GM15510 (cell line): ENCODE results near the gene NIFK.
A peak's percentile ranks its signal among the peaks of the same experiment; 100 is the strongest.

Experiments used
- POLR2A ChIP-seq: IDR thresholded peaks from 3 replicates; pipeline ENCODE4 v1.6.1; 2011; ENCODE audit warnings: borderline replicate concordance; ENCODE audit not compliant: insufficient read length; ENCODE audit errors: extremely low read depth

NIFK gene

DNA sequence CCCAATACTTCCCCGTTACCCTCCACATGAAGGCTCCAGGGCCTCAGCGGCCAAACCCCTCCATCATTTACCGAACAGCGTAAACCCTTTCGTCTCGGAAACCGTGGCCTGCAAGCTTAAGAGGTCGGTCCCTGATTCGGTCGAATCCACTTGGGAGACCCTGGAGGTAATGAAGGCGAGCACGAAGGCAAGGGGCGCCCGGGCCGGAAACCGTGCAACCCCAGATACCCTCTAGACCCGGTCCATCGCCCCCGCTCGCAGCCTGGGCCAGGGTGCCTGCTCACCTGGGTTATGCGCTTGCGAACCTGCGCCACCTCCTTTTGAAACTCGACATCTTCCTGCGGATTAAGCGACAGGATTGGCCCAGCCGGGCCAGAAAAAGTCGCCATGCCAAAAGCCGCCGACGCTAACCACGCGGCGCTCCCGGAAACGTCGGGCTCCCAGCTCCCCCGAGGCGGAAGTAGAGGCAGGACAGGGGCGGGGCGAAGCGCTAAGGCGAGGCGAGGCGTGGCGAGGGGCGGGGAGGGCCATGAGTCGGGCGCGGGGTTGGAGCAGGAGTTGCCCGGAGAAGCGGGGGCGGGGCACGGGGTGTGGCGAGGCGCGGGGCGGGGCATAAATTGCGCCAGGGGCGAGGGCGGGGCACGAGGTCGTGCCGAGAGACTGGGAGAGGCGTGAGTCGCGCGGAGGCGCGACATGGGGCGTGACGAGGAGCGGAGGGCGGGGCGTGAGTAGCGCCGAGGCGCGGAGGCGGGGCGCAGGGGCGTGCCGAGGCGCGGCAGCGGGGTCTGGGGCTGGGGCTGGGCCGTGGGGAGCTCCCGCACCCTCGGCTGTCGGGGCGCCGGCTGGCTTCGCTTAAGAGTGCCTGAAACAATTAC lies at the start of gene NIFK:
Gene NIFK, minus strand, starts transcription at position 414 of the 875 bp plus-strand sequence. Its CDS starts 25 bp downstream, at position 389.
- peak; percentile 73 for TF ChIP-seq POLR2A

DNA sequence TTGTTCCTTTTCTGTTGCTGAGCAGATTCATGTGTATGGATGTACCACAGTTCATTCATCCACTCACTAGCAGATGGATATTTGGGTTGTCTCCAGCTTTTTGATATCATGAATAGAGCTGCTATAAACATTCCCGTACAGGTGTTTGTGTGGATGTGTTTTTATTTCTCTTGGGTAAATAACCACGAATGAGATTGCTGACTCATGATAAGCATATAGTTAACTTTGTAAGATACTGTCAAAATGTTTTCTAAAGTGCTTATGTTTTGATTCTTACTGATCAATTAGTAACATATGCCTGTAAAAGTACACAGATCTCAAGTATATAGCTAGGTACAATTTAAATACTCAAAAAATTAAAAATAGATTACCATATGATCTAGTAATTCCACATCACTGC lies 46.5 kb upstream of the NIFK start:
- no peak for TF ChIP-seq POLR2A

DNA sequence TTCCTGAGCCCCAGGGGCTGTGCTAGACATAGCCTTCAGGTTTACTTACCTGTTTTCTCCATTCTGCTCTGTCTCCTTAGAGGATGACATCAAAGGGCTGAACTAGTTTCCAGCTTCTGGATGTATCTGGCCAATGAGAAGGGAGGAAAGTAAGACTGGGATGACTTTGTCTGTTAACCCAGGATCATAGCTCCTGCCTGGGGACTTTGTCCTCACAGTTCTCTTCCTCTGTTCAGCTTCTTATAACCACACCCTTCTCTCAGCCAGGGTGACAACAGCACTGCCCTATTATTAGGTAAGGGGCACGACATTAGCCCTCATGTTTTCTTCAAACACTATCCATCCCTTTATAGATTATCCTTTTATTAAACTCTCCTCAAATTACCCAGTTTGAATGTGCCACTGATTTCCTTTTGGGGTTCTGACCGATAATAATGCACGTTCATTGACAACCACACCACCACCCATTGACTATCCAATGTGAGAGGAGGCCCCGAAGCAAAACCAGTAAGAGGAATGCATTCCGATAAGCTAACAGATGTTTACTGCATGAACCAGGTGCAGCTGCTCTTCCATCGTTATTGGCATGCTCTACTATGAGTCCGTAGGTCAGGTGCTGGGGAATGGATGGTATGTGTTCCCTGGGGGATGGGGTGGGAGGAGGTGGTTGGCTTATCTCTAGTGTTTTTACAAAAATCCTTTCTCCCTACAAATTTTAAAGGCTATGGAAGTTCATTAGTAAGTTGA lies 42.2 kb upstream of the NIFK start:
- no peak for TF ChIP-seq POLR2A

DNA sequence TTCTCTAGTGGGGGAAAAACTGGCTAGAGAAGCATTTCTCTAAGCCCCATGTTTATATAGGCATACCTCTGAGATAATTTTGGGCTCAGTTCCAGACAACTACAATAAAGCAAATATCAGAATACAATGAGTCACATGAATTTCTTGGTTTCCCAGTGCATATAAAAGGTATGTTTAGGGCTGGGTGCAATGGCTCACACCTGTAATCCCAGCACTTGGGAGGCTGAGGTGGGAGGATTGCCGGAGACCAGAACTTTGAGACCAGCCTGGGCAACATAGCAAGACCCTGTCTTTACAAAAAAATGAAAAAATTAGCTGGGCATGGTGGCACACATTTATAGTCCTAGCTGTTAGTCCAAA lies 41.0 kb upstream of the NIFK start:
- no peak for TF ChIP-seq POLR2A

DNA sequence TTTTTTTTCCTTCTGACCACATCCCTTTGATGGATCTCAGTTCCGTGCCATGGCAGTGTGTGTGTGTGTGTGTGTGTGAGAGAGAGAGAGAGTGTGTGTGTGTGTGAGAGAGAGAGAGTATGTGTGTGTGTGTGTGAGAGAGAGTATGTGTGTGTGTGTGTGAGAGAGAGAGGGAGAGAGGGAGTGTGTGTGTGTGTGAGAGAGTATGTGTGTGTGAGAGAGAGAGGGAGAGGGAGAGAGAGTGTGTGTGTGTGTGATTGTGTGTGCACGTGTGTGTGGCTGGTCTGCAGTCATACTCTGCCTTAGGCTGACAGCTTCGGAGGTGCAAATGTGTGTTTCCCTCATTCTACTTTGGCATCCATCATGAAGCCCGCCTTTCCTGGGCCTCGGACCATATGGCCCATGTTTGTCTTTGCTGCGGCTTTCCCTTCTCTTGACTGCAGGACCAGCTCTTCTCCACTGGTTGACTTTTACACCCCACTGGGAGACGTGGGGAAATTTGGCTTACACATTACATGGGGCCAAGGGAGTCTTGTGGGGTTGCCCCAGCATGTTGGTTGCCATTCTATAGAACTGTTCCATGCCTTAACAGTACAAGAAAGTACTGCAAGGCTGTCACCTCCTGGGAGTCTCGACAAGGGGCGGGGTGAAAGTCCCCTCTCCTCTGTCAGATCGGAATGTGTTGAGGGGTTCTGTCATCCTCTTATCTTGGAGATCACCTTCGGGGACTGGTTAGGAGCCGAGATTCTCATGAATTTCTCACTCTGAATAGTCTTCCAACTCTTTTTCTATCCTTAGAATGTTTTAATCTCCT lies 40.4 kb upstream of the NIFK start:
- no peak for TF ChIP-seq POLR2A

DNA sequence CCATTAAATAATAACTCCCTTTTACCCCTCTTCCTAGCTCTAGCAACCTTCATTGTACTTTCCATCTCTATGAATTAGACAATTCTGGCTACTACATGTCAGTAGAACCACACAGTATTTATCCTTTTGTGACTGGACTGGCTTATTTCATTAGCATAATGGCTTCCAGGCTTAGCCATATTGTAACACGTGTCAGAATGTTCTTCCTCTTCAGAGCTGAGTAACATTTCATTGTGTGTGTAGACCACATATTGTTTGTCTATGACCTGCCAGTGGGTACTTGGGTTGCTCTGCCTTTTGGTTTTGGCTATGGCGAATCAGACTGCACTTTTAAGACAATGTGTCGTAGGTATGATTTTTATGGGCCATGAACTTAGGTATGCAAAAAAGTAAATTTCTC lies 39.7 kb upstream of the NIFK start:
- TF ChIP-seq POLR2A, result no peak

DNA sequence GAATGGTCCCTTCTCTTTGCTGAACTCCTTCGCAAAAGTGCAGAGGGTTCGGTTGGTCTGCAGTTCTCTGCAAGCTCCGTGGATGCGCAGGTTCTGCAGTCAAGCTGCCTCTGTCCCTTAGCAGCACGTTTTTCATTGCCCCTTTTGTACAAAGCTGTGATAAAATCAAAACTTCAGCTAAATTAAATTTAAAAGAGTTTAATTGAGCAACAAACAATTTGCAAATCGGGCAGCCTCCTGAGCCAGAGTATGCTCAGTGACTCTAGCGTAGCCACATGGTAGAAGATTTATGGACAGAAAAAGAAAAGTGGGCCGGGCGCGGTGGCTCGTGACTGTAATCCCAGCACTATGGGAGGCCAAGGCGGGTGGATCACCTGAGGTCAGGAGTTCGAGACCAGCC lies 37.6 kb upstream of the NIFK start:
- no peak for TF ChIP-seq POLR2A

DNA sequence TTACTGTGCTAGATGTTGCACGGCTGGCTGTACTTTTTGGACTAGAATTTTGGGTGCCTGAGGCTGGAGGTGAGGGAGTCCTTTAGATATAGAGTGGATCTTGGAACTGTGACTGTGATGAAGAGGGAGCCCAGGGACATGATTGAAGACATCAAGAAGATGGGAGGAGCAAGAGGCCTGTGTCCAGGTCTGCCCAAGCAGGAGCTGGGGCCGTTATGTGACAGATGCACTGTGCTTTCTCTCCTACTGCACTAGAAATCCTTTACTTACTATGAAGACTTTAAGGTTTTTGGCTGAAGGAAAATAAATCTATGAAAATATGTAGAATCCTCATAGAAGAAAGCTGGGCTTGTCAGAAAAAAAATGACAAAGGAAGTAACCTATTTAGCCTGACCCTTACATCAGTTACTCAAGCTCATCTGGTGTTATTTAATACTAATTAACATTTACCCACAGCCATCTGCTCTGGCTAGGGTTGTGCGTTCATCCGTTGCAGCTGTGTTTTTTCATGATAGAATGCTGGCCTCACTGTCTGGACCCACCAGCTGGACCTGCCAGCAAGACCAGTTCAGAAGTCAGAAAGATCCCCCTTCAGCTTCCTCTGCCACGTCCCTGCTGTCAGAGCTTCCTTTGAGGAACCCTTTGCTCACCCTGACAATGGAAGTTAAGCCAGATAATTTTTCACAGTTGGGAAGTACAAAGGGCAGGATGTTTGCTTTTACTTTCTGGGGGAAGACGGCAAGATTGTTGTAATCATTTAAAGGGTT lies 35.5 kb upstream of the NIFK start:
- no peak for TF ChIP-seq POLR2A

DNA sequence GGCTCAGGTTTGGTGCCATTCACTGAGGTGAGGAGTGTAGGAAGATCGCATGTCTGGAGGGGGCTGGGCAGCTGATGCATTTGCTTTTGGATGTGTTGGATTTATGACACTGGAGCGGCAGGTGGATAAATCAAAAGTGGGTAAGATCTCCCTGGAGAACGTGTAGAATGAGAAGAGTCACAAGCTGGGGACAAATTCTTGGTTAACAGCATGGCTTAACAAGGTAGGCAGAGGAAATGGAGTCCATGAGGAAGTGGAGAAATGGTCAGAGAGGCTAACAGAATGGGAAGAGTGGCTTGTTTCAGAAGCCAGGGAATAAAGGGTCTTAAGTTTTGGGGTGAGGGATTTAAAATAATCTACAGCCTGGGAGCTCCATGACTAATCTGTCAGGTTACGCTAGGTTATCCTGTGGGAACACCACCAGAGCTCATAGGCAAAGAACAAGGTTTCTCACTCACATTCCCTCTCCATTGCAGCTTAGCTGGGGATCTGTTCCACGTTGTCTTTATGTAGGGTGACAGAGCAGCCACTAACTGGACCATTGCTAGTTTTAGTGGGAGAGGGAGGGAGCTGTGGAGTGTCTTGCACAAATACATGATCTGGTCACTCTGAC lies 31.6 kb upstream of the NIFK start:
- TF ChIP-seq POLR2A, result no peak

DNA sequence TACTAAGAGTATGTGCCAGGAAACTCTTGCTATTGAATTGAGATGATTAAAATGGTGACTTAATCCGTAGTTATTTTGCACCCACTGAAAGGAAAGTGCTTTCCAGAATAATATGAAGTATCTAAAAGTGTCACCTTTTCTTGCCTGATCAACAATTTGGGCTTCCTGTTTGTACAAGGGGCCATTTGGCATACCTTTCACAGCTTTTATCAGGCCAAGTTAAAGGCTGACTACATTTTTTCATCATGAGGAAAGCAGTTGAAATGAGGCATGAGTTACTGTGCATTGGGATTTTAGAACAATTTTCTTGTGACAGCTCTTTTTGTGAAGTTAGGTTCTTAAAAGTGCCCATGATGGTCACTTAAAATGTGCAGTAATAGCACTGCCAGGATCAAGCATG lies 29.9 kb upstream of the NIFK start:
- no peak for TF ChIP-seq POLR2A

DNA sequence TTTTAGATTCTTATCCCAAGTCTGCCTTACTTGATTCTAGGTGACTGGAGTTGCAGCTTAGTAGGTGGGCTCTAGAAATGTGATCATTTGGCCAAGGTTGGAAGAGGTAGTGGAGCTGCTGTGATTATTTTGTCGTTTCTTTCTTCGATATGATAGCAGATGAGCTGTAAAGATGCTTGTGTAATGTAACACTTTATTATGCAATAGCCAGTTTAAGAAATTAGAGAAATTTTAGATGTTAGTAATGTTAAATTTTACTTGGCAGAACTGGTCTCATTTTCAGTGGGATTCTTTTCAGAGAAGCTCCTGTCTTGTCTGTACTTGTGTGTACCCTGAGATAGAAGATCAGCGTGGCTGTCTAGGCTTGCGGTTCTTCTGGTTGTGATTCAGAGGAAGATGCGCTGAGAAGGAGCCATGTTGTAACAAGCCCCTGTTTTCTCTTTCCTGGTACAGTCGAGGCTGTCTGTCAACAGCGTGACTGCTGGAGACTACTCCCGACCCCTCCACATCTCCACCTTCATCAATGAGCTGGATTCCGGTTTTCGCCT lies 28.1 kb upstream of the NIFK start:
- TF ChIP-seq POLR2A, result no peak

DNA sequence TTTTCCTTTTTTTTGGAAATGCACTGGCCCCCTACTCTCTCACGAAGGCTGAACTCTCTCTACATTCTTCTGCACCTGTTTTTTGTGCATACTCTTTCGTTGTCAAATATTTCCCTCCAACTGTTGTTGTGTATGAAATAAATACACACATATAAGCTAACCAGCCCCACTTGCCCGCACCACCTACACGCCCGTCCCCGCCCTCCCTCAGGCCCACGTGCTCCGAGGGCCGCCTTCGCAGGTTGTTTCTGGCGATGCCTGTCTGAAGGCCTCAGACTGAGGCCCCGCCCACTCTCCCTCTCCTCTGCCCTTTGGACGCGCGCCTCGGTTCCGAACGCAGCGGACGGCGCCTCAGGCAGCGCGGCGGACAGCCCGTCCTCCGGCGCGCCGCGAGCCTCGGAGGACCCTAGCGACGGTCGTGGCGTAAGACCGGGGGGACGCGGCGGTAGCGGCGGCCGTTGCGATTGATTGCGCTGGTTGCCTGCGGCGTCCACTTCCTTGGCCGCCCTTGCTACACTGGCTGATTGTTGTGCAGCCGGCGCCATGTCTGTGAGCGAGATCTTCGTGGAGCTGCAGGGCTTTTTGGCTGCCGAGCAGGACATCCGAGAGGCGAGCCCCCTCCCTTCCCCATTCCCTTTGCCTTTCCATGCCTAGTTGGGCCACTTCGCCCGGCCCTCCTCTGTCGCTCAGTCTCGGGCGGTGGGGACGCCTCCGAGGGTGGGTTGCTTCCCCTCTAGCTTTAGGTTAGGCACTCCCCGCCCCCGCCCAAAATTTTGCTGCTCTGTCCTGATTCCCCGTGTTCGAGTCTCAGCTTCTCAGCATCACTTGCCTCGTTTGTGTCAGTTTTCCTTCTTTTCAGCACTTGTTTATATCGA lies 18.8 kb upstream of the NIFK start, which contains the start of gene TSN:
Gene TSN, plus strand, starts transcription at position 415 of the 875 bp plus-strand sequence. Its CDS starts 129 bp downstream, at position 544.
- TF ChIP-seq POLR2A, result peak; percentile 73

DNA sequence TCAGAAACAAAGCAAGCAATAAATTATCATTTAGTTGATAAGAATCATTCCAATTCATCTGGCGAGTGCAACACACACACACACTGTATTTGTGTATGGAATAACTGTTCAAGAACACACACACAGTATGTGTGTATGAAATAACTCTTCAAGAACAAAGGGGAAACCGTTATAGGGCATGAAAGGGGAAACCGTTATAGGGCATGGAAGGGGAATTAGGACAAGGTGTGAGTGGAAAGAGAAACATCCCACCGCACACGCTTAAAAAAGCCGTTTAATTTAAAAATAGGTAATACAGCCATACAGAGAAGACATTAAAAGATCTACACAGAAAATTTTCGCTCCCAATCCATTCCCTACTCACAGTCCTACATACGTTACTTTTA lies 18.2 kb upstream of the NIFK start:
- no peak for TF ChIP-seq POLR2A
